Body of pancreas (tissue), 4 donors: ENCODE results near the gene UBAC1. TPM values are rescaled to one million over a fixed set of nuclear protein-coding genes. Genes with fewer than 3 reads are reported as not detected.

Experiments
- ATAC-seq: fragments of 150-250 bp; one replicate; pipeline ENCODE4 v1.9.1; 2016
- DNase-seq, 4 donors: peaks; one replicate each; pipeline ENCODE4 v3.0.0-alpha.2; 2019
- H3K27ac ChIP-seq, 4 donors: fragments of 200-600 bp; sonication (generic); 1 replicate in 3 of 4; 2 replicates in 1 of 4; pipeline versions ENCODE4 v1.5.1 to v1.6.1; 2016 to 2019; ENCODE audit warnings: mild to moderate bottlenecking in 1 of 4, mixed read lengths in 1 of 4, moderate library complexity in 1 of 4
- H3K27me3 ChIP-seq, 2 donors: fragments of 200-600 bp; sonication (generic); one replicate each; pipeline ENCODE4 v1.6.0; 2016; ENCODE audit warnings: mild to moderate bottlenecking in 1 of 2
- H3K36me3 ChIP-seq, 2 donors: fragments of 200-600 bp; sonication (generic); replicated peaks in 1 of 2; 2 replicates each; pipeline ENCODE4 v1.5.1; 2016; ENCODE audit warnings: low read depth in 2 of 2; ENCODE audit not compliant: insufficient read depth in 1 of 2
- H3K4me1 ChIP-seq: fragments of 200-600 bp; sonication (generic); one replicate; pipeline ENCODE4 v1.6.0; 2016
- H3K4me3 ChIP-seq, 2 donors: fragments of 200-600 bp; sonication (generic); 1 replicate in 1 of 2; 2 replicates in 1 of 2; pipeline ENCODE4 v1.5.1; 2016 to 2019
- H3K9me3 ChIP-seq, 3 donors: fragments of 200-600 bp; sonication (generic); 1 replicate in 2 of 3; 2 replicates in 1 of 3; pipeline ENCODE4 v1.5.1; 2016
- CTCF ChIP-seq, 7 experiments: fragments of 450-650 bp in 4 of 7; fragments of 200-600 bp in 3 of 7; sonication (generic) in 3 of 7; IDR thresholded peaks; one replicate each; pipeline ENCODE4 v1.5.1; 2016 to 2019; ENCODE audit warnings: antibody characterized with exemption in 7 of 7
- POLR2A ChIP-seq, 3 donors: fragments of 450-650 bp; IDR thresholded peaks; one replicate each; pipeline ENCODE4 v1.6.1; 2016; ENCODE audit warnings: antibody characterized with exemption in 3 of 3, mild to moderate bottlenecking in 2 of 3
- WGBS, 2 donors: methylation state at CpG; one replicate each; pipeline ENCODE4 v1.1.5; 2017; 5-methylcytosine and 5-hydroxymethylcytosine counted together
- intact Hi-C: fragments of 100-400 bp; cut with DNase I; formaldehyde crosslinking; loops from one replicate; pipeline ENCODE4 v1.15.1; 2023
- total RNA-seq, 2 donors: library from RNA; depleted of rRNA; stranded (reverse); fragments of >200 nt; gene quantifications; one replicate each; pipeline ENCODE4 v1.1.0, GENCODE V29; 2016

UBAC1 gene
- total RNA-seq, 2 donors from 2014 or later: 17.4 to 25.4 TPM

DNA sequence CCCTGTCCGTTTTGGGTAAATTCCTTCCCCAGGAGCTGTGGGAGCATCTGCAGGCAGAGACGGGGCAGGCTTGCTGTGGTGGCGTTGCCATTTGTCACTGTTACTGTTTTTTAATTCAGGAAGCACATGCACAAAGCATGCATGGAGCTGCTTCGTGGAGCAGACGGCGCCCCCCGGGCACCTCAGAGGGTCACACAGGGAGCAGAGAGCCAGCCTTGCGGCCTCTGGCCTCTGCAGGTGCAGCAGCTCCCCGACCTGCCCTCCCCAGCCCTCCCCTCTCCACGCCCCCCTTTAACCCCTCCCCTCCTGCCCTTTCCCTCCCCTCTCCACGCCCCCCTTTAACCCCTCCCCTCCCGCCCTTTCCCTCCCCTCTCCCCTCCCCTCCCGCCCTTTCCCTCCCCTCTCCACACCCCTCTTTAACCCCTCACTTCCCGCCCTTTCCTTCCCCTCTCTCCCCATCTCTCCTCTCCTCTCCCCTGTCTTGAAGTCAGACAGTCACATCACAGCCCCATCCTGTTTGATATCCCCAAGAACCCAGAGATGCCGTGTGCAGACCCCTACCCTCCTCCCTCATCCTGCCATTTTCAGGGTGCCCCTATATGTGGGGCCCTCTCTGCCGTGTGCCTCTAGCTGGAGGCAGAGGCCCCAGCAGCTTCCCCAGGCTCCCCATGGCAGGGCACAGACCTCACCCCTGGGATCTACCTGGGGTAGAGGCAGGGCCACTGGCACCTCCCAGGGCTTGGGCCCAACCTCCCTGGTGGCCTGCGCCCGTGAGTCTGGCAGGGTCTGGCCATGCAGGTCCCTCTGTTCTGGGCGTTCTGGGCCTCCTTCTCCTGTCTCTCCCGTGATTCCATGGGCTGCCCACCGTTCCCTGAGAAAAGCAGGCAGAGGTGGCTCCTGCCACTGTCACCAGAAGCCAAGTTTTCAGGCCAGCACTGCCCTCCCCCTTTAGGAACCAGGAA, 29.6 kb upstream of the UBAC1 start:
- H3K4me1 ChIP-seq: peaks cover 32% of the 10 kb centered on the region
- peak; percentile 64 for ATAC-seq
- H3K4me3 ChIP-seq: no peak overlapping the region

DNA sequence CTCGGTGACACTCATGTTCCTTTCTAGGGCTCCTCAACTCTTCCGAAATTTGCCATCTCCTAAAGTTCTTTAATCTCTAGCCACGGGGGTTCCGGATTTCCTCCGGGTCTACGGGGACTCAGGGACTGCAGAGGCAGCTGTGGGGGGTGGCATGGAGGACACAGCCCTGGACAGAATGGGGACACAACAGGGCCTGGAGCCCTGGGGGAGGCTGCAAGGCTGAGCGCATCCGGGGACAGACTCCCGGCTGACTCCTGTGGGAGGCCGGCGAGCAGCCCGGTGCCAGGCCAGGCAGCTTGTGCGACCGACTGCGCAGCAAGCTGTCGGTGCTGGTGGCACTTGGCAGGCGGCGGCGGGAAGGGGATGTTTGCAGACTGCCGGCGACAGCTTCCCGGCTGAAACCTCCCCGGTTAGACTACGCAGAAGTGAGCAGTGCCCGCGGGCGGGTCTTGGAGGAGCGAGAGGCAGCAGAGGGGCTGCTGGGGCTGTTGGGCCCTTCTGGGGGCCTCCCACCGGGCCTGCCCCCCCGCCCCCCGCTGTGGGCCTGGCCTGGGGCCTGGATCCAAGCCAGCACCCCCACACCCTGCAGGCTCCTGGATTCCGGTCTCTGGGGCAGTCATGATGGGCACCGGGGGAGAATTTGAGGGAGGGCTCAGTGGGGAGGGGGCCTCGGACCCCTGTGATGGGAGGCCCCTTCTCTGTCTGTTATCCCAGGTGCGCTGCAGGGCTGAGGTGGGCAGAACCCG, 28.7 kb upstream of the UBAC1 start:
- ATAC-seq (no peak), DNase-seq (peak in 3 of 4 donors; percentile 43 to 64 (median 54))
- Histone ChIP-seq H3K9me3 (no peaks in the 10 kb centered on the region), H3K27ac (peak overlapping the region in 1 of 4 donors; percentile 21), H3K36me3 (no peaks in the 10 kb centered on the region), H3K4me1 (peaks cover 32% of the 10 kb centered on the region), H3K4me3 (no peak overlapping the region), H3K27me3 (no peaks in the 10 kb centered on the region)
- TF ChIP-seq CTCF (IDR thresholded peaks at IDR 0.05) (no peak), POLR2A (IDR thresholded peaks at IDR 0.05) (no peak)
- intact Hi-C loops: no loop called here
- 16 to 23% methylated on average over 14 to 34 of the region's 36 CpGs for WGBS, 2 donors

More for the DNA sequence above, 29.6 kb upstream of the UBAC1 start:
- Histone ChIP-seq H3K36me3 (no peaks in the 10 kb centered on the region), H3K27me3 (no peaks in the 10 kb centered on the region), H3K27ac (peak overlapping the region in 2 of 4 donors; percentile 14 to 54), H3K9me3 (no peaks in the 10 kb centered on the region)
- intact Hi-C loops: no loop called here
- 28 to 36% methylated on average over 12 to 16 of the region's 21 CpGs for WGBS, 2 donors
- DNase-seq: peak in 3 of 4 donors; percentile 22 to 46 (median 36)
- TF ChIP-seq POLR2A (IDR thresholded peaks at IDR 0.05): no peak
- no peak for TF ChIP-seq CTCF (IDR thresholded peaks at IDR 0.05)

DNA sequence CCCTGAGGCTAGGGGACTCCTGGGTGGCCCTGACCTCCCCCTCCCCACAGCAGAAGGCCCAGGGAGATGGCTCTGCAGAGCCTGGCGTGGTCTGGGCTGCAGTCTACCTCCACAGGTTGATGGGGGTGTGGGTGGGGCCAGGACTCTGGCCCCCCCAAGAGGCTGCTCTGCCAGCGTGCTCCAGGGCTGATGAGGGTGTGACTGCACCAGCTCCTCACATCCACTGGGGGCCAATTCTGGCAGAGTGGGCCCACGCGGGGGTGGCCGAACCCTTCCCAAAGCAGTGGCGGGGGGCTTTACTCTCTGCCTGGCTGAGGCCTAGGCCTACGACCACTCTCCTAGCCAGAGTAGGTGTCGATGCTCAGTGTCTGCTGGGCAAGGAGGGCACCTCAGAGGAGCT, 28.0 kb upstream of the UBAC1 start:
- Histone ChIP-seq H3K27ac (no peak overlapping the region), H3K9me3 (no peaks in the 10 kb centered on the region), H3K4me3 (no peak overlapping the region), H3K4me1 (peaks cover 29% of the 10 kb centered on the region), H3K36me3 (no peaks in the 10 kb centered on the region), H3K27me3 (no peaks in the 10 kb centered on the region)
- DNase-seq (no peak), ATAC-seq (no peak)
- WGBS, 2 donors: 78% methylated on average over 5 to 7 of the region's 8 CpGs
- TF ChIP-seq POLR2A (IDR thresholded peaks at IDR 0.05) (no peak), CTCF (IDR thresholded peaks at IDR 0.05) (no peak)
- intact Hi-C loops: no loop called here

- H3K4me1 ChIP-seq: peaks cover 26% of the 10 kb centered on the region
- H3K27ac ChIP-seq: no peak overlapping the region
- no peak overlapping the region for H3K4me3 ChIP-seq
- intact Hi-C loops: no loop called here
- TF ChIP-seq CTCF (IDR thresholded peaks at IDR 0.05) (no peak), POLR2A (IDR thresholded peaks at IDR 0.05) (no peak)
- H3K9me3 ChIP-seq: no peaks in the 10 kb centered on the region
- H3K27me3 ChIP-seq: no peaks in the 10 kb centered on the region
- no peak for ATAC-seq
- DNase-seq: no peak
- no peaks in the 10 kb centered on the region for H3K36me3 ChIP-seq
- 61 to 65% methylated on average over 13 to 17 of the region's 17 CpGs for WGBS, 2 donors
Observed at GRCh38 chr9:135988493-135988892, 27.3 kb upstream of the UBAC1 start.
